Measurements from ENCODE around the gene RPH3AL.

GRCh38 chr17:205817-206216 lies 146.8 kb downstream of the RPH3AL start:
- TF ChIP-seq POLR2AphosphoS5 (IDR thresholded peaks at IDR 0.05), result no peak
- TF ChIP-seq CTCF (IDR thresholded peaks at IDR 0.05), result no peak
- no peak for TF ChIP-seq POLR2A (IDR thresholded peaks at IDR 0.05)

Measured in prostate gland (tissue), 2 donors.